LoVo (cell line): ENCODE measurements around the gene CMKLR1.

Source experiments
- DNase-seq: peaks from one replicate; pipeline ENCODE4 v3.0.0-alpha.2; 2016; ENCODE audit warnings: low spot score

CMKLR1 gene

DNA sequence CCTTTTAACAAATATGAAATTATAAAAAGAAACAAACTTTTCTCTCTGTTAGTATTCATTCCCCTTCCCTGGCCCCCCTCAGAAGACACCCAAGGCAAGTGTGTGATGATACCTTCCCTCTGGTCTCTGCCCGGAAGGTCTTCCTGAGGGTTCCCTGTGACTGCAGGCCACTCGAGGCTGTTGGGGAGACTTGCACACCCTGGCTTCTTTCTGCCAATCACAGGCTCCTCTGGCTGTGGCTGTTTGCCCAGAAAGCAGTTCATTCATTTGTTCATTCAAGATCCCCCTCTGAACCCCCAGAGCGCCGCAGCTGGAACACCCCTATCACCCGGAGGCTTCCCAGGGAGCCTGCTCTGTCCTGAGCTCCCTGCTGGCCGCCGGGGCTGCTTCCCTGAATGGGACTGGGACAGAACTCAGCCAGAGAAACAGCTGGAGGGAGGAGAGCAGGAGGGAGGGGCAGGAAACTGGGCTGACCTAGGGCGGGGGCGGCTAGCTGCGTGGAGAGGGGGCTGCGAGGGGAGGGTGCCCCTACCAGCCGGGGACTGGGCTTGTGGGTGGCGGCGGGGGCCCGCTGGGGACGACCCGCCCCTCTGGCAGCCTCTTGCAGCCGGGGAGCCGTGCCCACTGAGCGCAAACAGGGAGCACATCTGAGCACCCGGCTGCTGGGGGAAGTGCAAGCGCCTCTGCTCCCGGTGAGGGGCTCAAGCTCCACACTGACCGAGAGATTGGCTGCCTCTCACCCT, at the start of gene CMKLR1:
Gene CMKLR1 (minus strand): TSS at position 397 of the 743 bp plus-strand sequence. CDS start 45,720 bp downstream, outside the sequence.
- DNase-seq, result no peak

GRCh38 chr12:108387771-108388170, 48.7 kb upstream of the CMKLR1 start:
- DNase-seq, result no peak

DNA sequence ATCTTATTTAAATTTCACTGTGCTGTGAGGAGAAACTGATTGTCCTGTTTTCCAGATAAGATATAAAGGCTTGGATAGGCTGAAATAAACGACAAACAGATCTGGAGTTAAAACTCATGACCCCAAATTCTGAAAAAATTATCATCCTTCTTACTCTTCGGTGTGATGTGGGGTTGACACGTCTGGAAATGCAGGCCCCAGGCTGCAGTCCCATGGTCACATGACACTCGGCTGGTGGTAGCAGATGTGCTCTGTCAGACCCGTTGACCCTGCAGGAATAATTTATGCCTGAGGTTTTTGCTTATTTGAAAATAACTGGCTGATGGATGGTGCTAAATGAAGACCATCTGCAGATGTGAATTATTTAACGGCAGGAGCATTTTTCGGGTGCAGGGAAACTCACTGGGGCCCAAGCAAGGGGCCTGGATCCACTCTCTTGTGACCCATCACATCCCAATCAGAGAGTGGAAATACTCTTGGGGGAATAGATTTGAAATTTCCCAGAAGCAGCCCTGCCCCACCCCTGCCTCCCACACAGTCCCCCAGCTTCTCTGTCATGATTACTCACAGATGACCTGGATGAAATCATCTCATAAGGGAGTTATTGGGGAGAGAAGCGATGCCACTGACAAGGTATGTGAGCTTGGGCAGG, 47.7 kb upstream of the CMKLR1 start:
- DNase-seq, result no peak

DNA sequence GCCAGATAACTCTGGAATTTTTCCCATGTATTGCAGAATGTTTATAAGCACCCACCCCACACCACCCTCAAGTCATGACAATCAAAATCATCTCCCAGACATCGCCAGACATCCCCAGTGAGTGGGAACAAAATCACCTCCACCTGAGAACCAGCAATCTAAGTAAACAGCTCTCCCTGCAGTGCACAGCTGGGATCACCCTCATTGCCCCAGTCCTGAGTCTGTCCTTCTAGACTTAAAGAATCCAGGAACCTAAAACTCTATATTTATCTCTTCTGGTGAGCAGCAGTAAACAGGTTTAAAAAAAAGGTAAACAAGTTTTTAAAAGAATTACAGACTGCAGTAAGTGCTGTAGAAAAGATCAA, 43.3 kb upstream of the CMKLR1 start:
- no peak for DNase-seq

- peak; percentile 16 for DNase-seq
These were observed 42.8 kb upstream of the CMKLR1 start for GRCh38 chr12:108381787-108382436.

GRCh38 chr12:108380382-108380781, 41.3 kb upstream of the CMKLR1 start:
- DNase-seq, result no peak

GRCh38 chr12:108379823-108380222, 40.7 kb upstream of the CMKLR1 start:
- no peak for DNase-seq

DNA sequence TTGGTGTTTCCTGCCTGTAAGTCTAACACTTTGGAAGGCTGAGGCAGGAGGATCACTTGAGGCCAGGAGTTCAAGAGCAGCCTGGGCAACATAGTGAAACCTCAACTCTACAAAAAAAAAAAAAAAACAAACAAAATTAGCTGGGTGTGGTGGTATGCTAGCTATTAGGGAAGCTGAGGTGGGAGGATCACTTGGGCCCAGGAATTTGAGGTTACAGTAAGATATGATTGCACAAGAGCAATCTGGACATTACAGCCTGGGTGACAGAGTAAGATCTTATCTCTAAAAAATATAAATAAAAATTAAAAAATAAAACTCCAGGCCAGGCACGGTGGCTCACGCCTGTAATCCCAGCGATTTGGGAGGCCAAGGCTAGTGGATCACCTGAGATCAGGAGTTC, 39.8 kb upstream of the CMKLR1 start:
- DNase-seq, result no peak

GRCh38 chr12:108377260-108377659, 38.1 kb upstream of the CMKLR1 start:
- no peak for DNase-seq

- no peak for DNase-seq
These were observed 37.0 kb upstream of the CMKLR1 start for GRCh38 chr12:108375986-108376663.

- DNase-seq, result peak; percentile 7
These were observed 35.6 kb upstream of the CMKLR1 start for GRCh38 chr12:108374596-108375320.

GRCh38 chr12:108373111-108373510, 34.0 kb upstream of the CMKLR1 start:
- no peak for DNase-seq

DNA sequence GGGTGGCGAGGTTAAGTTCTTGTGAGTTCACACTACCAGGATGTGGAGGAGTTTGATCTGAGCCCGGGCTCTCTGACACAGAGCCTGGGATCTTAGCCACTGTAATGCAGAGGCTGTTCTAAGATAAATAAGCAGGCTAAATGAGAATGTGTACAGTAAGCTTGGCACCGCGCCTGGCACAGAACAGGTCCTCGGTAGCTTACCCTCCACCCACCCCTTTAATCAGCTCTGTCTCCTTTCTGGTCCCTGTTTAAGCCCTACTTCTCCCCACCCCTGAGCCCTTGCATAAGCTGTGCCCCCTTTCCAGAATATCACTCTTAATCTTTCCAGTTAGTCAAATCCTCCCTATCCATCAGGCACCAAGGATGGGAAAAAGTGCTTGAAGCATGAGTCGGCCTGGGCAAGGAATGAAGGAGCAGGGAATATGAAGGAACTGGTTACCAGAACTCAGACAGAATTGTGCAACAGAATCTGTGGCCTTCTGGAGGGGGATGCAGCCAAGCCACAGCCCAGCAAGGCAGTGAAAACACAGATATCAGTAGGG, 32.8 kb upstream of the CMKLR1 start:
- no peak for DNase-seq

DNA sequence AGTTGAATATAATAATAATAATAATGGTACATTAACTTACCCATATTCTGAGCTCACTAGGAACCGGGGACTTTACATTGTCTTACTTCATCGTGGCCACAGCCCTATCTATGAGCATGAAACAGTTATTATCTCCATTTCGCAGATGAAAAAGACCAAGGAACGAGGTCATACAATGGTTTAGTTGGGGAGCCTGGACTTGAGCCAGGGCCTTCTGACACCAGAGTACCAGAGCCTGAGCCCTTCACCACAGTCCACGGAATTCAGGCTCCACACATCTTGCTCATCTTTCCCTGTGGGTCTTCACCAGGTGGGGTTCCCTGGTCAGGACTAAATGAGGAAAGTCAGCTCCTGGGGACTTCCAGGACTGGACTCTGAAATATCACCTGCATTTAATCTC, 31.3 kb upstream of the CMKLR1 start:
- no peak for DNase-seq

GRCh38 chr12:108369736-108370396, 30.8 kb upstream of the CMKLR1 start:
- no peak for DNase-seq

DNA sequence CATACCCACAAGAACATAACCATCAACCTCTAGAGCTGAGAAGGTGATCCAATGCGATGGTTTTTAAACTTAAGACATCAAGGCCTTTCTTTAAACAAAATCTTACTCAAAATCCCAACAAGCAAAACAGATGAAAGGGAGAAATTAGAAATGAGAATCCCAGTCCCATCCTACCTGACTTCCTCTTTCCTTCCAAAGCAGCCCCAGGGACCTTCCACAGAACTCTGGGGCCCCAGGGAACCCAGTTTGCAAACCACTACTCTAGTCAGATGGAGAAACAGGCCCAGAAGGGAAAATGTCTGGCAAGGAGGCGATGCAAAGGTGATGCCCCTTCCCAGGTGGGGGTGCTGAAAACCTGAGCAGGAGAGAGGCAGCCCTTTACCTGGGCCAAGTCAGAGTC, 29.0 kb upstream of the CMKLR1 start:
- DNase-seq, result no peak

GRCh38 chr12:108367436-108367835, 28.3 kb upstream of the CMKLR1 start:
- no peak for DNase-seq

GRCh38 chr12:108365324-108365723, 26.2 kb upstream of the CMKLR1 start:
- DNase-seq, result no peak

GRCh38 chr12:108364879-108365278, 25.8 kb upstream of the CMKLR1 start:
- no peak for DNase-seq

DNA sequence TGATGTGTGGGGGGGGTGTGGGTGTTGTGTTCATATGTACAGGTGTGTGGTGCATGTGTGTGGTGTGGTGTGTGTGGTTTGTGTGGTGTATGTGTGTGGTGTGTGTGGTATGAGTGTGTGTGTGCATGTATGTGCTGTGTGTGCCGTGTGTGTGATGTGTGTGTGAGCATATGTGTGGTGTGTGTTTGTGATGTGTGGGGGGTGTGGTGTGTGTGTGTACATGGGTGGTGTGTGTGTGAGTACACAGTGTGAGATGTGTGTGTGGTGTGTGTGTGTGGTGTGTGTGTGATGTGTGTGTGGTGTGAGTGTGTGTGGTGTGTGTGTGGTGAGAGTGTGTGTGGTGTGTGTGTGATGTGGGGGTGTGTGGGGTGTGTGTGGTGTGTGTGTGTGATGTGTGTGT, 24.5 kb upstream of the CMKLR1 start:
- no peak for DNase-seq

DNA sequence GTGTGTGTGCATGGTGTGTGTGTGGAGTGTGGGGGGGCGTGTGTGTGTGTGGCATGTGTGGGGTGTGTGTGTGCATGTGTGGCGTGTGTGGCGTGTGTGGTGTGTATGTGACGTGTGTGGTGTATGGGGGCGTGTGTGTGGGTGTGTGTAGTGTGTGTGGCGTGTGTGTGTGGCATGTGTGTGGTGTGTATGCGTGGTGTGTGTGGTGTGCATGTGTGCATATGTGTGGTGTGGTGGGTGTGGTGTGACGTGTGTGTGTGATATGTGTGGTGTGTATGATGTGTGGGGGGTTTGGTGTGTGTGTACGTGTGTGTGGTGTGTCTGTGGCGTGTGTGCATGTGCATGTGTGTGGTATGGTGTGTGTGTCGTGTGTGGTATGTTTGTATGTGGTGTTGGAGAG, 24.1 kb upstream of the CMKLR1 start:
- no peak for DNase-seq
